NCI-H1092 treated with DMSO at 0.1 percent for 48 hours (cell line): ENCODE data around the gene SLCO2A1.

ENCODE experiments used
- DNase-seq: peaks from one replicate; lab custom pipeline; 2025; lab: John Stamatoyannopoulos, UW

SLCO2A1 gene

DNA sequence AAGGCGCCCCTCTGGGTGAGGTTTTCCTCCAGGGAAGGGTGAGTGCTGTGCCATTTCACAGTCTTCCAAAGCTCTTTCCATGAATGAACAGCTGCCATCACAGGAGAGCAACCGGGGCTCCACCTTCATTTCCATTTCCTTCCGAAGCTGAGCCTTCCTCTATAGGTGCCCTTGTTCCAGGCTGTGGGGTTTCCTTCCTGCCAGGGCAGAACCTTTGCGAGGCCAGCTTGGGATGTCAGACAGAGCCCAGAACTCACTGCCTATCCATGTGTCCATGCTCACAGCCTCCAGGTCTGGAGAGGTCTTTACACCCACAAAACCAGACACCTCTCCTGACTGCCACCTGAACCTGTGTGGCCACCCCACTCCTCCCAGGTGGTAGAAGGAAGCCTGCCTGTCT, 49.2 kb downstream of the SLCO2A1 start:
- DNase-seq: no peak

GRCh38 chr3:133980035-133980434, 49.7 kb downstream of the SLCO2A1 start:
- no peak for DNase-seq

GRCh38 chr3:133979553-133979952, 50.2 kb downstream of the SLCO2A1 start:
- DNase-seq: no peak

DNA sequence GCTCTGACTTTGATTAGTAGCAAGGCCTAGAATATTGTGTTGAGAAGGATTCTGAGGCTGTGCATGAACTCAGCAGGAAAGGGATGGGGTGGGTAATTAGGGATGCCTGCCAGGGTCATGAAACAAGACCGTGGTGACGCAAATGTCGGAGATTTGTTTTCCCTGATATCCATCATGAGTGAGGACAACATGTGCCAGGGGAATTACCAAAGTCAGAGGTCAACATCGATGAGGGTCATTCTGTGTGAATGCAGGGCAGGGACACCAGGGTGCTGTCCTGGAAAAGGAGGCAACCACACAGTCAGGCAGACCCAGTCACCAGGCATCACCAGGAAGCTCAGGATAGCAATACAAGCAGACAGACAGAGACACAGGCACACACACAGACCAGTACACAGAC, 52.2 kb downstream of the SLCO2A1 start:
- DNase-seq: no peak

- DNase-seq: no peak
These were observed 56.3 kb downstream of the SLCO2A1 start for GRCh38 chr3:133973249-133973980.

- DNase-seq: no peak
These were observed 57.6 kb downstream of the SLCO2A1 start for GRCh38 chr3:133972156-133972555.

DNA sequence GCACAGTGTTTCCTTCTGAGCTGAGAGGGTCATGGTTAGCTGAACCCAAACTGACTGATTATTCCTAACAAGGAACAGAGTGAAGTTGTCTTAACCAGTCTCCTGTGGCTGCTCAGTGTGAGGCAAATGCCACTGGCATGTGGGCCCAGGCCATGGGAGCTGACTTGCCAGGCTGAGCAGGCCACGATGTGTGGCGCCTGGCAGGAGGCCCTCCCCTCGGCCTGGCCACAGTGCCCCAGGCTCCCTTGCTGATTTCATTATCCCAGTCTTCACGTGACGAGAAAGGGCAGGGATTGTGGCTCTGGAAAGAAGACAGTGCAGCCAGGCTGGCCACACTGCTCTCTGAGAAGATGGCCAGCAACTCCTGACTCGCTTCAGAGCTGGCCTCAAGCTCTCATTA, 58.8 kb downstream of the SLCO2A1 start:
- no peak for DNase-seq

DNA sequence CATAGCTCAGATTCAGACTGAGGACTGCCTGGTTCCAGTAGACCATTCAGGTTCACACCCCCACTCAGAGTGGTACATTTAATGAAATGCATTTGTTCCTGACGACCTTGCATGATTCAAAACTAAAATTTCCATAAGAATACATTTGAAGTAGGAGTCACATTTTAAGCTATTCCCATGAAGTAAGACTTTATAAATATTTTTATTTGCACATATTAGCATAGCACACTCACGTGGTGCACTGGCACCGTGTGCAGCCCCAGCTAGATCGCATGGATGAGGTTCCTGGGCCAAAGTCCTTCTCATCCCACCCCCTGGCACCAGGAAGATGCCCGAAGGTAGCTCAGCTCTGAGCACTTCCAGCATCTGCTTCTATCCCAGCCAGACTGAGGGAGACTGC, 59.4 kb downstream of the SLCO2A1 start:
- DNase-seq: no peak

GRCh38 chr3:133967992-133968892, 61.5 kb downstream of the SLCO2A1 start:
- DNase-seq: no peak

DNA sequence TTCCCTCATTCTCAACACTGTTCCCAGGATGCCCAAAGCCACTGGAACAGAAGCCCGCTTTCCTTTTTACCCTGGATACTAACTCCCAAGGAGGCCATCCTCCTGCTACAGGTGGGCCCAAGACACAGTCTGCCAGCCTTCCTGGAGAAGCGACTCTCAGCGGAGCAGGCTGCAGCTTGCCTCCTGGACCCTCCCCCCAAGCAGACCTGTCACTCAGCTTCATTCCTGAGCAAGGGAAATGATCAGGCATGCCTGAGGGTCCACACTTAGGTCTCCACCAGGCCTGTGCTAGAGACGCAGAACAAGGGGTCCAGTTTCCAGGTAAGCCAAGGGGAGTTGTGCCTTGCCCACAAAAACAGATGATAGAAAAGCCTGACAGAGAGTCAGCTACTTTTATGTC, 62.8 kb downstream of the SLCO2A1 start:
- no peak for DNase-seq

DNA sequence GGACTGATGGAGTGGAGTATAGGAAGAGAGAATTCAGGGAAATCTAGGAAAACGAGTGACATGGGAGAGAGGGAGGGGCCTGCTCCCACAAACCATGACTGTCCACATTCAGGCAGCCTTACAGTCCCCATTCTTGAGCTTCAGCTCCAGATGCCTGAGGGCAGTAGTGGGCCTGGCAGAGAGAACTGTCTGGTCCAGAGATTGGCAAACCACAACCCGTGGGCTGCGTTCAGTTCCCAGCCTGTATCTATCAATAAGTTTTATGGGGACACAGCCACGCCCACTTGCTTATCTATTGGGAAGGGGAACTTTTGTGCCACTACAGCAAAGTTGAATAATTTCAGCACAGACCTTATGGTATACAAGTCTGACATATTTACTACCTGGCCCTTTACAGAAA, 63.8 kb downstream of the SLCO2A1 start:
- no peak for DNase-seq

DNA sequence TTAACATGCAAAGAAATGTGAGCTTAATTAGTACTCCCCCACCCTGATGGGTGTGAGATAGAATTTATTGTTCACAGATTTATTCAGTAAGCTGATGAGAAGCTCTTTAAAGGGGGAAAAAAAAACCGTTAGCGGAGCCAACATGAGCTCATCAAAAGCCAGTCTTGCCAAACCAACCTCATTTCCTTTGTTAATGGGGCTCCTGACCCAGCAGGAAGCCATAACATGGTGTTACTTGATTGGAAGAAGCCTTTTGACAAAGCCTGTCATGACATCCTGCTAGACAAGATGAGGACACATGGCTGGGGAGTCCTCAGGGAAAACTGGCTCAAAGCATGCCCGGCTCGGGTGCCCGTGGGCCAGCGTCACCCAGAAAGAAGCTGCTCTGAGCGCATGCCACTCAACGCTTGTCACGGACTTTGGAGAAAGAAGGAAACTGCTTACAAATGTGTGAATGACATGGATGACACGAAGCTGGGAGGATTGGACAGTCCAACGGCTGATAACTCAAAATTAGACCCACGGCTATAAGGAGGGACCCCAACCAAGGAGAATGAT, 64.6 kb downstream of the SLCO2A1 start:
- peak; percentile 51 for DNase-seq

- peak; percentile 41 for DNase-seq
These were observed 65.2 kb downstream of the SLCO2A1 start for GRCh38 chr3:133964547-133964946.

DNA sequence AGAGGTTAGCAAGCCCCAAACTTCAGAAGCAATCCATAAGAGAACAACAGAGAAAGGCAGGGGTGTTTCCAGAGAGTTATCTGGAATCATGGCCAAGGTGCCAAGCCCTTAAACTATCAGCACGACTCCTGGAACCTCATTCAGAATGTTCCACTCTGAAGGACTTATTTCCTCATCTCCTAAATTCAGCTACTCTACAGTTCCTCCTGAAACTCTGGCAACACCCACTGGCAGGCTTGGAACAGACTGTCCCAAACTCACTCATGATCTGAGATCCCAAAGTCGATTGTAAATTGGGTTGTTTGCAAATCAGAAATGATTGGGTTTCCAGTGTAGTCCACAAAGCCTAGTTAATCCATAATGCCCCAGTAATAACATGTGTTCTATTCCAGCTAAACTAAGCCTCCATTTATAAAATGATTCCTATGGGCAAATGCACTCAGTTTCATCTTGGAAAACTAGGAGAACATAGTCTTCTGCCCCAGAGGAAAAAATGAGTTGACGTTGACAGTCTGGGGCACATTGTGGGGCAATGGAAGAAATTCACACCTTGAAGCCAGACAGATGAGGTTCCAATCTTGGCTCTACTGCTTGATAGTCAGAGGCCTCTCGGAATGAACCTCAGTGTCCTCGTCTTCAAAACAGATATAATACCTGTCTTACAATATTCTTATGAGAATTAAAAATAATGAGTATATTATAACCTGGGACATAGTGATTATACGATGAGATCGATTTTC, 65.9 kb downstream of the SLCO2A1 start:
- DNase-seq: no peak

GRCh38 chr3:133962849-133963248, 66.9 kb downstream of the SLCO2A1 start:
- DNase-seq: no peak

GRCh38 chr3:133958071-133958805, 71.5 kb downstream of the SLCO2A1 start:
- DNase-seq: no peak

DNA sequence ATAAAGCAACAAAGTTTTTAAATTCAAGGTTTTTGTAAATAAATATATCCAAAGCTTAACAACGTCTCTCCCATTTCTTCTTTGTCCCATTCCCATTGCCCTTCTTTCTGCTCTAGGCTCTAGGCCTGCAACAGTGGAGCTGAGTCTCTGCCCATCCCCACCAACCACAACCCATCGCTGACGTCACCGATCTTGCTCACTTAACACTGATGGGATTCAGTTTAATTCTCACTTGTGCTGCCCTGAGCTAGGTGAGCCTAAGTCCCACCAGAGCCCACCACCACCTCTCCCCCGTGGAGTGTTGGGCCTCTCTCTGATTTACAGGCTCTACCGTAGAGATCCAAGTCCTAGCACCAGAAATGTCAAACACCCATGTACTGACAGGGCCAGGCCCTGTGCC, 72.7 kb downstream of the SLCO2A1 start:
- no peak for DNase-seq

DNA sequence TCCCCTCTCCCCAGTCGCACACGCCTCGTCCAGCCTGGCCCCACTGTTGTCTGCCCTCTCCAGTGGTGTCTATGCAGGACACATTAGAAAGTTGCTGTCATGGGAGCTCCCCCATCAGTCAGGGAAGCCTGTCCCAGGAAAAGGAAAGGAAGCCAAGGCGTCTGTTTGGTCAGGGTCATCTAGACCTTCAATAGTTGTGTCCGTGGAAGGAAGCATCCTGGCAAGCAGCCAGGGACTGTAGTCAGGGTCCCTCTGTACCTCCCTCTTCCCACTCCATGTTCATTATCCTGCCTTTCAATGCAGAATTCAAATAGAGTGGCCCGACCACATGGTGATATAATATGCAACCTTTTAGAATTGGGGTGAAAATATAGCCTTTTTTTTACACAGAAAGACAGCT, 73.4 kb downstream of the SLCO2A1 start:
- DNase-seq: peak; percentile 90

GRCh38 chr3:133955892-133956291, 73.8 kb downstream of the SLCO2A1 start:
- DNase-seq: peak; percentile 87

DNA sequence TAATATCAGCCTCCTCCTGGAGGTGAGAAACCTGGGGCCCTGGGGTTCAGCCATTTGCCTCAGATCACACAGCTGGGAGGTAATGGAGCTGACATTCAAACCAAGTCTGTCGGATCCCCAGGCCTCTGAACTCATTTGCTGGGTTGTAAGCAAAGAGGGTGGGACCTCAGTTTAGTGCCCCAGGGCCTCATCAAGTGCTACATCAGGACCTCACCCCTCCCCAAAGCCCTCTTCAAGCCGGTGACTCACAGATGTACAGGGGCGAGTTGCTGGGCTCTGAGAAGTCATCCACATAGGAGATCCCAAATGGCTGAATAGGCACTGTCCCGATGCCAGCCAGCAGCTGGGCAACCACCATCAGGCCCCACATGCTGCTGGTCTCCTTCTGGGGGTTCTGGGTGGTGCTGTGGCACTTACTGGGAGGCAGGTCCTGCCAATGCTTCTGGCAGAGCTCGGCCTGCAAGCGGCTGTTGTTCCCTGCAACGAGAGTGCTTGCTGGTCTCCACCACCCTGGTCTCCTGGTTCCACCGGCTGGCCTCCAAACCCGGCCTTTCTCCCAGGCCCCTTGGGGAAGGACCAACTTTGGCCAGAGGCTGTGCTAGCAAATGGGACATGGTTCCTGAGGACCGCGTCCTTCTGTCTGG, 74.9 kb downstream of the SLCO2A1 start:
- no peak for DNase-seq

DNA sequence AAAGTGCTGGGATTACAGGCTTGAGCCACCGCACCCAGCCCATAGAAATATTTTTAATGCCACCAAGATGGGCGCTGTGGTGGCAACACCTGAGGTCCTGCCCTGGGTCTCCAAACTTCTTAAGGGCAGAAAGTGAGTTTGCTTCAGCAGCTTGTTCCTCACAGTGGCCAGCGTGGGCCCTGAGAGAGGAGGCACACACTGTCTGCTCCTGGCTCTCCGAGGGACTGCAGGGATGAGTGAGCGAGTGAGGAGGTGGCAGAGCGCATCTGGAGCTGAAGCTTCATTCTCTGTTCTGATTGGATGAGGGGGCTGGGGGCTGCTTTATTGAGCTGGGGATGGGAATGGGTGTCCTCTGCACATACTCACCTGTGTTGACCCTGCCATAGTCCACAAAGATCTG, 76.4 kb downstream of the SLCO2A1 start:
- no peak for DNase-seq
